Kidney (tissue), 14 donors: Measurements from ENCODE around the gene ATP6V1G2. TPM values are rescaled to one million over a fixed set of nuclear protein-coding genes. Genes with fewer than 3 reads are reported as not detected.

ENCODE experiments used
- DNase-seq, 5 donors: peaks; one replicate each; pipeline ENCODE4 v3.0.0-alpha.2; 2013 to 2020
- FAIRE-seq: peaks from 2 replicates; lab custom pipeline; 2012; peaks lifted over from hg19 to GRCh38; lab: Jason Lieb, UNC
- H3K27ac ChIP-seq, 2 donors: one replicate each; pipeline ENCODE4 v1.7.0; 2013; ENCODE audit warnings: low read depth in 2 of 2, low read length in 2 of 2, inconsistent platforms in 1 of 2
- H3K27me3 ChIP-seq: one replicate; pipeline ENCODE4 v1.7.1; 2013; ENCODE audit warnings: low read length, inconsistent platforms; ENCODE audit not compliant: control insufficient read depth, insufficient read depth
- H3K36me3 ChIP-seq, 3 donors: one replicate each; pipeline versions ENCODE4 v1.7.0 to v1.7.1; 2013; ENCODE audit warnings: low read length in 3 of 3, control low read depth in 1 of 3, inconsistent platforms in 1 of 3; ENCODE audit not compliant: insufficient read depth in 3 of 3, control insufficient read depth in 2 of 3
- H3K4me1 ChIP-seq, 3 donors: one replicate each; pipeline versions ENCODE4 v1.7.0 to v1.7.1; 2013; ENCODE audit warnings: low read length in 3 of 3, inconsistent platforms in 1 of 3, low read depth in 1 of 3; ENCODE audit not compliant: control insufficient read depth in 2 of 3, insufficient read depth in 2 of 3
- H3K4me3 ChIP-seq, 3 donors: one replicate each; pipeline versions ENCODE4 v1.7.0 to v1.8.1; 2013; ENCODE audit warnings: low read length in 3 of 3, control low read depth in 1 of 3, inconsistent platforms in 1 of 3
- H3K9ac ChIP-seq, 3 donors: one replicate each; pipeline versions ENCODE4 v1.7.0 to v1.7.1; 2013; ENCODE audit warnings: low read length in 3 of 3, control low read depth in 1 of 3, inconsistent platforms in 1 of 3
- H3K9me3 ChIP-seq, 3 donors: one replicate each; pipeline versions ENCODE4 v1.7.0 to v1.7.1; 2013; ENCODE audit warnings: low read length in 3 of 3, control low read depth in 1 of 3, inconsistent platforms in 1 of 3; ENCODE audit not compliant: control insufficient read depth in 2 of 3, insufficient read depth in 1 of 3
- CTCF ChIP-seq: IDR thresholded peaks from 3 replicates; pipeline ENCODE4 v1.5.1; 2012; ENCODE audit warnings: mild to moderate bottlenecking, moderate library complexity, borderline replicate concordance; ENCODE audit not compliant: insufficient read depth; ENCODE audit errors: extremely low read depth
- intact Hi-C: fragments of 100-400 bp; cut with DNase I; formaldehyde crosslinking; loops from one replicate; pipeline ENCODE4 v1.11.1; 2022
- polyA plus RNA-seq: library from polyadenylated mRNA; stranded (reverse); fragments of 350-450 nt; fragmentation: Illumina TruSeq; extraction: RNeasy Lipid Tissue Mini Kit (QIAGEN cat#74804); gene quantifications from one replicate; pipeline ENCODE4 v1.2.3, GENCODE V29; 2014; ENCODE audit warnings: low read depth, low replicate concordance; ENCODE audit not compliant: insufficient read depth
- total RNA-seq: library from RNA; stranded (reverse); fragmentation: NEBNext Ultra II Directional; extraction: Animal tissue kit (Norgen Biotek cat#: 25700); gene quantifications from one replicate; pipeline ENCODE4 v1.2.1, GENCODE V29; 2021
- donor health status: control.
- donor health status: control.
- donor health status: control.
- donor health status: control.
- donor health status: control.
- donor health status: DM: yes; HTN: yes; CAD: no.
- donor health status: Normal renal cell carcinoma (clear cell type).

The ATP6V1G2 gene
- total and polyA plus RNA-seq, 2 donors from 2014 or later = 1.2 to 6.0 TPM

GRCh38 chr6:31531771-31532643 is 14.4 kb downstream of the ATP6V1G2 start:
- Histone ChIP-seq H3K4me3 (no peak overlapping the region), H3K27ac (no peak overlapping the region), H3K27me3 (no peaks in the 10 kb centered on the region), H3K9me3 (no peaks in the 10 kb centered on the region), H3K9ac (no peak overlapping the region), H3K4me1 (peaks cover 0 to 7% (median 0%) of the 10 kb centered on the region in 3 donors), H3K36me3 (peaks cover 22 to 59% (median 39%) of the 10 kb centered on the region in 3 donors)
- no peak for TF ChIP-seq CTCF
- FAIRE-seq (no peak), DNase-seq (no peak)
- intact Hi-C loops = no loop called here

GRCh38 chr6:31531162-31531561 is 15.2 kb downstream of the ATP6V1G2 start:
- no peaks in the 10 kb centered on the region for H3K9me3 ChIP-seq
- no peak overlapping the region for H3K4me3 ChIP-seq
- DNase-seq = no peak
- no peak overlapping the region for H3K9ac ChIP-seq
- H3K4me1 ChIP-seq = peaks cover 0 to 7% (median 0%) of the 10 kb centered on the region in 3 donors
- no peaks in the 10 kb centered on the region for H3K27me3 ChIP-seq
- H3K27ac ChIP-seq = no peak overlapping the region
- H3K36me3 ChIP-seq = peaks cover 22 to 52% (median 33%) of the 10 kb centered on the region in 3 donors
- intact Hi-C loops = no loop called here
- no peak for FAIRE-seq
- TF ChIP-seq CTCF = no peak

- DNase-seq (no peak), FAIRE-seq (no peak)
- peaks cover 19 to 47% (median 28%) of the 10 kb centered on the region in 3 donors for H3K36me3 ChIP-seq
- H3K4me3 ChIP-seq = peak overlapping the region in 1 of 3 donors; percentile 4
- no peaks in the 10 kb centered on the region for H3K27me3 ChIP-seq
- H3K9ac ChIP-seq = no peak overlapping the region
- H3K9me3 ChIP-seq = no peaks in the 10 kb centered on the region
- no peak for TF ChIP-seq CTCF
- intact Hi-C loops = no loop called here
- no peak overlapping the region for H3K27ac ChIP-seq
- peaks cover 0 to 7% (median 0%) of the 10 kb centered on the region in 3 donors for H3K4me1 ChIP-seq
Measured at GRCh38 chr6:31530659-31531058, 15.7 kb downstream of the ATP6V1G2 start.
